Neural progenitor cell (in vitro differentiated cells): Measurements from ENCODE around the gene ZBED1. TPM values are rescaled to one million over a fixed set of nuclear protein-coding genes. Genes with fewer than 3 reads are reported as not detected.
"Not testable (repeated sequence)": the region's sequence is repeated elsewhere in the genome, so short reads cannot be mapped to it uniquely, and the experiment has no call there.

Source experiments
- DNase-seq: peaks from one replicate; pipeline ENCODE4 v3.0.0-alpha.2; 2016; ENCODE audit warnings: low spot score
- H2AFZ ChIP-seq: fragments of 200-600 bp; sonication (generic); replicated peaks from 2 replicates; pipeline ENCODE4 v1.6.1; 2016; ENCODE audit warnings: antibody characterized with exemption
- H3F3A ChIP-seq: fragments of 200-600 bp; sonication (generic); 2 replicates; pipeline ENCODE4 v1.6.1; 2016; ENCODE audit warnings: antibody characterized with exemption, low read depth
- H3K27ac ChIP-seq: fragments of 200-600 bp; sonication (generic); 2 replicates; pipeline ENCODE4 v1.5.1; 2016; ENCODE audit warnings: mild to moderate bottlenecking
- H3K27me3 ChIP-seq: fragments of 200-600 bp; sonication (generic); 2 replicates; pipeline ENCODE4 v1.6.1; 2016; ENCODE audit warnings: mild to moderate bottlenecking, moderate library complexity
- H3K36me3 ChIP-seq: fragments of 200-600 bp; sonication (generic); 2 replicates; pipeline ENCODE4 v1.5.1; 2016
- H3K4me1 ChIP-seq: fragments of 200-600 bp; sonication (generic); 2 replicates; pipeline ENCODE4 v1.6.1; 2016; ENCODE audit warnings: mixed run types
- H3K4me2 ChIP-seq: fragments of 200-600 bp; sonication (generic); 2 replicates; pipeline ENCODE4 v1.6.1; 2016
- H3K4me3 ChIP-seq: fragments of 200-600 bp; sonication (generic); 2 replicates; pipeline ENCODE4 v1.5.1; 2016
- H3K79me2 ChIP-seq: fragments of 200-600 bp; sonication (generic); 2 replicates; pipeline ENCODE4 v1.6.1; 2016; ENCODE audit warnings: low read depth
- H3K9ac ChIP-seq: fragments of 200-600 bp; sonication (generic); 2 replicates; pipeline ENCODE4 v1.6.1; 2016
- H3K9me3 ChIP-seq: fragments of 200-600 bp; sonication (generic); 2 replicates; pipeline ENCODE4 v1.5.1; 2016; ENCODE audit warnings: low read depth
- H4K20me1 ChIP-seq: fragments of 200-600 bp; sonication (generic); 2 replicates; pipeline ENCODE4 v1.6.1; 2016; ENCODE audit warnings: low read depth
- H3K27ac Mint-ChIP-seq: 3 replicates; pipeline ENCODE4 v1.8.0; 2021; ENCODE audit warnings: mixed read lengths
- H3K27me3 Mint-ChIP-seq: 2 replicates; pipeline ENCODE4 v1.8.0; 2022; ENCODE audit warnings: low read depth, mild to moderate bottlenecking, inconsistent platforms, moderate library complexity, mixed read lengths; ENCODE audit not compliant: insufficient read depth
- H3K36me3 Mint-ChIP-seq: 3 replicates; pipeline ENCODE4 v1.8.0; 2021; ENCODE audit warnings: mixed read lengths
- H3K4me1 Mint-ChIP-seq: 3 replicates; pipeline ENCODE4 v1.8.0; 2021; ENCODE audit warnings: mixed read lengths
- H3K4me3 Mint-ChIP-seq: 3 replicates; pipeline ENCODE4 v1.8.0; 2021; ENCODE audit warnings: mild to moderate bottlenecking, moderate library complexity, mixed read lengths
- H3K9me3 Mint-ChIP-seq: 3 replicates; pipeline ENCODE4 v1.8.0; 2020; ENCODE audit warnings: mixed read lengths
- EZH2 ChIP-seq: fragments of 200-600 bp; sonication (generic); IDR thresholded peaks from 2 replicates; pipeline ENCODE4 v1.6.1; 2017; ENCODE audit warnings: antibody characterized with exemption, mild to moderate bottlenecking, moderate library complexity
- EZH2phosphoT487 ChIP-seq: fragments of 200-600 bp; sonication (generic); IDR thresholded peaks from 2 replicates; pipeline ENCODE4 v1.6.1; 2017; ENCODE audit warnings: antibody characterized with exemption
- total RNA-seq: library from RNA; depleted of rRNA; stranded (reverse); fragments of >200 nt; gene quantifications from 2 replicates; pipeline ENCODE4 v1.2.3, GENCODE V29; 2015; ENCODE audit warnings: low replicate concordance
- TF ChIP-seq, protein P1 (sequence below): fragments of 200-600 bp; sonication (generic); IDR thresholded peaks from 2 replicates; pipeline ENCODE4 v1.5.1; 2017; ENCODE audit warnings: antibody characterized with exemption, mild to moderate bottlenecking

ZBED1 gene
- total RNA-seq, 1 donor from 2014 or later: 36.9 TPM

DNA sequence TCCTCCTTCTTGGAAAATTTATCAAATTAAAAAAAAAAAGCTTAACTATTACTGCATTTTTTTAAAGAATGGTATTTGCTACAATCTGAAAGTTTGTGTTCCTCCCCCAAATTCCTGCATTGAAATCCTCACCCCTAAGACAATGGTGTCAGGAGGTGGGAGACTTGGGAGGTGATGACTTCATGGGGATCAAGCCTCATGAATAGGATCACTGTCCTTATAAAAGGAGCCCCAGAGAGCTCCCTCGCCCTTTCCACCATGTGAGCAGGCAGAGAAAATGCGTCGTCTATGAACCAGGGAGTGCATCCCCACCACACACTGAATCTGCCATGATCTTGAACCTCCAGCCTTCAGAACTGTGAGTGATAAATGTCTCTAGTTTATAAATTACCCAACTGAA is 38.0 kb downstream of the ZBED1 start:
- no peak overlapping the region for H3K9ac ChIP-seq
- Mint-ChIP-seq H3K4me1 (peaks cover 29% of the 10 kb centered on the region), H3K9me3 (peaks cover 18% of the 10 kb centered on the region)

DNA sequence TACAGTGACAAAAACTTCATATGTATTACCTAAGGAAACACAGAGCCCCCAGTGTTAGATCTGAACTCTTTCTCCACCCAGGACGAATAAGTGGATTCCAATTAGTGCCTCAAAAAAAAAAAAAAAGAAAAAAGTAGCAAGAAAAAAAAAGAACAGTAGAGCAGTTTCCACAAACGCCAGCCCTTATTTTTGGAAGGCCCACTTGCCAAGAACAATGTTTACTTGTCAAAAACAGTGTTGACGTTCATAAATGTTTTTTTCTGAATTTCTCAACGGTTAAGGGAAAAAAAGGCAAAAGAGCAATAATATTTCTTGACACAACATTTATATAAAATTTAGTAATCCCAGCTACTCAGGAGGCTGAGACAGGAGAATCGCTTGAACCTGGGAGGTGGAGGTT is 38.7 kb downstream of the ZBED1 start:
- Histone ChIP-seq H4K20me1 (peaks cover 7% of the 10 kb centered on the region), H3K27ac (no peak overlapping the region)

More for the DNA sequence above, 38.0 kb downstream of the ZBED1 start:
- H3K36me3 Mint-ChIP-seq: peaks cover 17% of the 10 kb centered on the region
- H3K27ac ChIP-seq: no peak overlapping the region
- no peak overlapping the region for H3K4me3 ChIP-seq
- no peaks in the 10 kb centered on the region for H3K9me3 ChIP-seq
- peaks cover 8% of the 10 kb centered on the region for H3K27me3 Mint-ChIP-seq
- no peak overlapping the region for H2AFZ ChIP-seq
- DNase-seq: peak; percentile 66
- H3K27ac Mint-ChIP-seq: no peak overlapping the region
- no peak overlapping the region for H3K4me3 Mint-ChIP-seq
- H3K4me2 ChIP-seq: peak overlapping the region; percentile 31
- H3F3A ChIP-seq: no peaks in the 10 kb centered on the region
- H3K36me3 ChIP-seq: no peaks in the 10 kb centered on the region
- H4K20me1 ChIP-seq: peaks cover 7% of the 10 kb centered on the region
- TF ChIP-seq, protein P1, sequence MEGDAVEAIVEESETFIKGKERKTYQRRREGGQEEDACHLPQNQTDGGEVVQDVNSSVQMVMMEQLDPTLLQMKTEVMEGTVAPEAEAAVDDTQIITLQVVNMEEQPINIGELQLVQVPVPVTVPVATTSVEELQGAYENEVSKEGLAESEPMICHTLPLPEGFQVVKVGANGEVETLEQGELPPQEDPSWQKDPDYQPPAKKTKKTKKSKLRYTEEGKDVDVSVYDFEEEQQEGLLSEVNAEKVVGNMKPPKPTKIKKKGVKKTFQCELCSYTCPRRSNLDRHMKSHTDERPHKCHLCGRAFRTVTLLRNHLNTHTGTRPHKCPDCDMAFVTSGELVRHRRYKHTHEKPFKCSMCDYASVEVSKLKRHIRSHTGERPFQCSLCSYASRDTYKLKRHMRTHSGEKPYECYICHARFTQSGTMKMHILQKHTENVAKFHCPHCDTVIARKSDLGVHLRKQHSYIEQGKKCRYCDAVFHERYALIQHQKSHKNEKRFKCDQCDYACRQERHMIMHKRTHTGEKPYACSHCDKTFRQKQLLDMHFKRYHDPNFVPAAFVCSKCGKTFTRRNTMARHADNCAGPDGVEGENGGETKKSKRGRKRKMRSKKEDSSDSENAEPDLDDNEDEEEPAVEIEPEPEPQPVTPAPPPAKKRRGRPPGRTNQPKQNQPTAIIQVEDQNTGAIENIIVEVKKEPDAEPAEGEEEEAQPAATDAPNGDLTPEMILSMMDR: no peak
- TF ChIP-seq EZH2phosphoT487: no peak
- TF ChIP-seq EZH2: no peak
- H3K27me3 ChIP-seq: no peaks in the 10 kb centered on the region
- H3K4me1 ChIP-seq: peaks cover 20% of the 10 kb centered on the region
- H3K79me2 ChIP-seq: peaks cover 87% of the 10 kb centered on the region

DNA sequence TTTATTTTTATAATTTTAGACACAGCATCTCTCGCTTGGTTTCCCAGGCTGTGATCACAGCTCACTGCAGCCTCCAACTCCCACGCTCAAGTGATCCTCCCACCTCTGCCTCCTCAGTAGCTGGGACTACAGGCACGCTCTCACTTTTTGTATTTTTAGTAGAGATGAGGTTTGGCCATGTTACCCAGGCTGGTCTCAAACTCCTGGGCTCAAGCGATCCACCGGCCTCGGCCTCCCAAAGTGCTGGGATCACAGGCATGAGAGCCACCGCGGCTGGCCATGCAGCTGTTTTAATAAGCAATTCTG is 39.1 kb downstream of the ZBED1 start:
- TF ChIP-seq EZH2phosphoT487: no peak
- no peak for TF ChIP-seq EZH2
- TF ChIP-seq, protein P1: no peak
- H3K79me2 ChIP-seq: peaks cover 86% of the 10 kb centered on the region
- peaks cover 15% of the 10 kb centered on the region for H3K36me3 Mint-ChIP-seq

More for the DNA sequence above, 38.7 kb downstream of the ZBED1 start:
- H3K9me3 Mint-ChIP-seq: peaks cover 15% of the 10 kb centered on the region
- no peak for DNase-seq
- H3K36me3 ChIP-seq: no peaks in the 10 kb centered on the region
- TF ChIP-seq EZH2phosphoT487: no peak
- TF ChIP-seq, protein P1: no peak
- no peak for TF ChIP-seq EZH2
- H3K4me3 Mint-ChIP-seq: peak overlapping the region; percentile 55
- H3K27me3 Mint-ChIP-seq: peaks cover 8% of the 10 kb centered on the region
- no peak overlapping the region for H3K4me2 ChIP-seq
- H3K4me1 Mint-ChIP-seq: peaks cover 26% of the 10 kb centered on the region
- H3F3A ChIP-seq: no peaks in the 10 kb centered on the region
- H3K27me3 ChIP-seq: no peaks in the 10 kb centered on the region
- H3K36me3 Mint-ChIP-seq: peaks cover 13% of the 10 kb centered on the region
- H3K27ac Mint-ChIP-seq: peak overlapping the region; percentile 19
- no peak overlapping the region for H3K9ac ChIP-seq
- peaks cover 88% of the 10 kb centered on the region for H3K79me2 ChIP-seq
- H3K4me1 ChIP-seq: peaks cover 20% of the 10 kb centered on the region
- no peak overlapping the region for H2AFZ ChIP-seq
- no peaks in the 10 kb centered on the region for H3K9me3 ChIP-seq
- no peak overlapping the region for H3K4me3 ChIP-seq

DNA sequence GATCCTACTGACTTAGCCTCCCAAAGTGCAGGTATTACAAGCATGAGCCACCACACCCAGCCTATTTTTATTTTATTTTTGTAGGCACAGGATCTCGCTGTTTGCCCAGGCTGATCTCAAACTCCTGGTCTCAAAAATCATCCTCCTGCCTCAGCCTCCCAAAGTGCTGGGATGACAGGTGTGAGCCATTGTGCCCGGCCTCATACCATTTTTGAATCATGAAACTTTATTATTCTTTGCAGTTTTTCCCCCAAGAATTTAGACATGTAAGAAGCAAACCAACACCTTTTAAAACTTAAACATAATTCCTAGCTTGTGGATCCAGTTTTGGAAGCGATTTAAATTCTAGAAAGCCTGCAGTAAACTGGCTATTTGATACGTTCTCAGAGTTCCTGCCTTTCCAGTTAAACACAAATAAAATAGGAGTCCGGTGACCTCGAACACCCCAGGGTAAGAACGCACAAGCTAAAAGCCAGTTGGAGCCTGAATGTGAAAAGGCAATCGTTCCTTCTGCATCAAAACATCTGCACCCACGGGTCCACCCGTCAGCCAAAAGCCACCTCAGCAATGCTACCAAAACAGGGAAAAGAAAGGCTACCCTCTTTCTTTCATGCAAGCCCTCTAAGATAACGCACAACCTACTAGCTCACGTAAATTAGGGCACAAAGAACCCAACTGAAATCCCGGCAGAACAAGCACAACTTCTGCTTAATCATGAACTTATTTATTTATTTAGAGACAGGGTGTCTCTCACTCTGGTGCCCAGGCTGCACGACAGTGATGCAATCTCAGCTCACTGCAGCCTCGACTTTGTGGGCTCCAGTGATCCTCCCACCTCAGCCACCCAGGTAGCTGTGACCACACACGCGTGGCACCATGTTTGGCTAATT is 39.7 kb downstream of the ZBED1 start:
- H3F3A ChIP-seq, H3K4me3 Mint-ChIP-seq, H3K4me2 ChIP-seq, H3K9me3 ChIP-seq, DNase-seq, H3K9ac ChIP-seq, H3K36me3 ChIP-seq, H4K20me1 ChIP-seq, H3K4me3 ChIP-seq, H3K27ac Mint-ChIP-seq, H3K27me3 ChIP-seq, H3K27ac ChIP-seq, H3K27me3 Mint-ChIP-seq, H2AFZ ChIP-seq: not testable (repeated sequence)
- peaks cover 29% of the 10 kb centered on the region for H3K4me1 Mint-ChIP-seq
- peaks cover 13% of the 10 kb centered on the region for H3K36me3 Mint-ChIP-seq
- H3K79me2 ChIP-seq: peaks cover 80% of the 10 kb centered on the region
- peaks cover 20% of the 10 kb centered on the region for H3K4me1 ChIP-seq
- peaks cover 12% of the 10 kb centered on the region for H3K9me3 Mint-ChIP-seq

More for the DNA sequence above, 39.1 kb downstream of the ZBED1 start:
- DNase-seq: no peak
- peaks cover 7% of the 10 kb centered on the region for H4K20me1 ChIP-seq
- no peak overlapping the region for H3K9ac ChIP-seq
- no peak overlapping the region for H2AFZ ChIP-seq
- Mint-ChIP-seq H3K27me3 (peaks cover 8% of the 10 kb centered on the region), H3K27ac (peak overlapping the region; percentile 46), H3K4me3 (no peak overlapping the region), H3K4me1 (peaks cover 29% of the 10 kb centered on the region), H3K9me3 (peaks cover 16% of the 10 kb centered on the region)
- no peaks in the 10 kb centered on the region for H3F3A ChIP-seq
- H3K9me3 ChIP-seq: no peaks in the 10 kb centered on the region
- no peak overlapping the region for H3K4me3 ChIP-seq
- no peak overlapping the region for H3K27ac ChIP-seq
- no peaks in the 10 kb centered on the region for H3K36me3 ChIP-seq
- no peaks in the 10 kb centered on the region for H3K27me3 ChIP-seq
- H3K4me2 ChIP-seq: no peak overlapping the region
- H3K4me1 ChIP-seq: peaks cover 20% of the 10 kb centered on the region

DNA sequence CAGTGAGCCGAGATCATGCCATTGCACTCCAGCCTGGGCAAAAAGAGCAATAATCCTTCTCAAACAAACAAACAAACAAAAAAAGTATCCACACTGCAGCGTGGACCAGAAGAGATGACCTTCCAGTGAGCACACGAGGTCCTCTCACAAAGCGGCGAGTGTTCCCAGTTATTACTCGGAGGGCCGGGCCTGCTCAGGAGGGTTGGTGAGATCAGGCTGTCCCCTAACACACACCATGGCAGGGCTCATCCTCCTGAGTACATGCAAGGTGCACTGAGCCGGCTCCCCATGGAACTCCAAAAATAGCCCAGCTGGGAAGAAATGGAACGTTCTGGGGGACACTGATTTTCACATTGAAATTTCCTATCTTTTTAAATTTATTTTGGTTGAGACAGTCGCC is 40.7 kb downstream of the ZBED1 start:
- not testable (repeated sequence) for H3K4me3 Mint-ChIP-seq, H3K4me2 ChIP-seq, H3K4me3 ChIP-seq, H3K36me3 ChIP-seq, DNase-seq, H3K9ac ChIP-seq, H4K20me1 ChIP-seq, H3F3A ChIP-seq, H3K27me3 Mint-ChIP-seq, H3K27me3 ChIP-seq, H3K36me3 Mint-ChIP-seq, H3K9me3 Mint-ChIP-seq, H3K9me3 ChIP-seq, H2AFZ ChIP-seq
- Mint-ChIP-seq H3K4me1 (peaks cover 29% of the 10 kb centered on the region), H3K27ac (peak overlapping the region; percentile 46)
- Histone ChIP-seq H3K27ac (peak overlapping the region; percentile 13), H3K79me2 (peaks cover 79% of the 10 kb centered on the region), H3K4me1 (peaks cover 20% of the 10 kb centered on the region)
